GM19467 (cell line): ENCODE results near the gene TMPRSS9.

Experiments used
- ATAC-seq: cut with Tn5 transposase; IDR thresholded peaks from one replicate; pipeline ENCODE4 v1.9.1; 2021; ENCODE audit warnings: mild to moderate bottlenecking, moderate library complexity; ENCODE audit not compliant: unreplicated experiment

TMPRSS9 gene

DNA sequence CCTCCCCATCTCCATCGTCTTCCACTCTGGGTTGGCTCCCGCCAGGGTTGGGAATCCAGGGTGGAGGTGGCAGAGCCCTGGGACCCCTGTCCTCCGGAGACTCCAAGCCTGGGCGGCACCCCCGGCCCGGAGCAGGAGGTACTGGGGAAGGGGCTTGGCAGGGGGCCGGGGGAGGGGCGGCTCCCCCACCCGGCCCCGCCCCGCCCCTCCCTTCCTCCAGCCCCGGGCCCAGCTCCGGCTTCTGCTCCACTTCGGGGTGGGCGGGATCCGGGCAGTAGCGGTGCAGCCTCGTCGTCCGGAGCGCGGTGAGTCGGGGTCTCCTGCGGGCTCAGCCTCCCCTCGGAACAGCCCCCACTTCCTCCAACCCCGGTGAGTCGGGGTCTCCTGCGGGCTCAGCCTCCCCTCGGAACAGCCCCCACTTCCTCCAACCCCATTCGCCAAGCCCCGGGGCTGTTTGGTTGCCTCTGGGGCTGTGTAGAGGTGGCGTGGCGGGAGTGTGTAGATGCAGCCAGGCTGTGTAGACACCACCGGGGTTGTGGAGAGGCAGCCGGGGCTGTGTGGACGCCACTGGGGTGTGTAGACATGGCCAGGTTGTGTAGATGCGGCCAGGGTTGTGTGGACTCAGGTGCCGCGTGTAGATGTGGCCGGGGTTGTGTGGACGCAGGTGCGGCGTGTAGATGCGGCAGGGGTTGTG, at the start of gene TMPRSS9:
Gene TMPRSS9, plus strand, starts transcription at position 274 of the 694 bp plus-strand sequence. CDS start 29,521 bp downstream, outside the sequence.
- ATAC-seq: no peak

- ATAC-seq: no peak
These were observed 49.0 kb upstream of the TMPRSS9 start for GRCh38 chr19:2311093-2311492.

- no peak for ATAC-seq
These were observed 47.1 kb upstream of the TMPRSS9 start for GRCh38 chr19:2312820-2313501.

- ATAC-seq: no peak
These were observed 44.8 kb upstream of the TMPRSS9 start for GRCh38 chr19:2315121-2315817.

DNA sequence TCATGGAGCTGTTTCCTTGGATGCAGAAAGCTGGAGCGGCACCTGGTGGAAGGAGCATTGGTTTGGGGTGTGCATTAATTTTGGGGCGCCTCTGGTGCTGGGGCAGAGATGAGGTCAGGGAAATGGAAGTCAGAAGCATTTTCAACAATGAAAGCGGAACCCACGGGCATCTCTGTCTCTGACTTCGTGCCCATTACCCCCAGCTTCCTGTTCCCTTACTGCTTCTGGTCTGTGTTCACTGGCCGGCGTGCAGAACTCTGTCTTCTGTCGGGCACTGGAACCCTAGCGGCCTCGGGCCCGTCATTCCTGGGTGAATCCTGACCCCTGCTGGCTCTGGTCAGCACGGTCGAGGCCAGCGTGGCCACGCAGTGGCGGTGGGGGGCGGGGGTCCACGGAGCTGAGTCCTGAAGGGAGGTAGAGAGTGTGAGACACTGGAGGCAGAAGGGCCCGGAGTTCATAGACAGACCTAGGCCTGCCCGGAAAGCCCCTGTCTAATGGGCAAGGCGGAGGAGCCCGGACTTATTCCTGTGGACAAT, 44.2 kb upstream of the TMPRSS9 start:
- no peak for ATAC-seq

DNA sequence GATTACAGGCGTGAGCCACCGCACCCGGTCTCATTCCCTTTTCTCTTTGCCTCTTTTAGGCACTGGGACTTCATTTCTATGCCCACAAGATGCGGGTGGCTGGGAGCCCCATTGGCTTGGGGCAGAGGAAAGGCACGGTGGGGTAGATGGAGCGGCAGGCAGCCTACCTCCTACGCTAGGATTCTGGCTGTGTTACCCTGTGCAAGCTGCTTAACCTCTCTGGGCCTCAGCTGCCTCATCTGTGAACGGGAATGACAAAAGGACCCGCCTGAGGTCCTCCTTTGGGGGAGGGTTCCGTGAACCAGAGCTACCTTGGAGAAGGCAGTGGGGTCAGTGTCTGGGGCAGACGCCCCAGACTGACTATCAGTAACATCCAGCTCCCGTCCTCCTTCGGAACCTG, 42.8 kb upstream of the TMPRSS9 start:
- no peak for ATAC-seq

GRCh38 chr19:2317756-2318155, 42.3 kb upstream of the TMPRSS9 start:
- ATAC-seq: no peak

DNA sequence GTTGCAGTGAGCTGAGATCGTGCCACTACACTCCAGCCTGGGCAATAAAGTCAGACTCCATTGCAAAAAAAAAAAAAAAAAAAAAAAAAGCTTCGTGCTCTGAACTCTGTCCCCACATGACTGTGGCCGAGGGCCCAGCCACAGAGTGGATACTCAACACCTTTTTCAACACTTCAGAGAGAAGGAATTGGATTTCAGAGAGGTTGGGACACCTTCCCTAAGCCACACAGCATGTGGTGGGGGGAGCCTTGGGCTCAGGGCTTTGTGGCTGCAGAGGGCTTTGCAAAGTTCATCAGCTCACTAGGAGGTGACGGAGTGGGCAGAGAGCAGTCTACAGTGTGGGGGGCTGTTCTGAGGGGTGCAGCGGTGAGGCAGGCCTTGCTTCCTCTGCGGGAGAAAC, 41.1 kb upstream of the TMPRSS9 start:
- ATAC-seq: no peak

- no peak for ATAC-seq
These were observed 40.5 kb upstream of the TMPRSS9 start for GRCh38 chr19:2319551-2319950.

- ATAC-seq: no peak
These were observed 40.0 kb upstream of the TMPRSS9 start for GRCh38 chr19:2320049-2320448.

- ATAC-seq: no peak
These were observed 39.1 kb upstream of the TMPRSS9 start for GRCh38 chr19:2320939-2321338.

DNA sequence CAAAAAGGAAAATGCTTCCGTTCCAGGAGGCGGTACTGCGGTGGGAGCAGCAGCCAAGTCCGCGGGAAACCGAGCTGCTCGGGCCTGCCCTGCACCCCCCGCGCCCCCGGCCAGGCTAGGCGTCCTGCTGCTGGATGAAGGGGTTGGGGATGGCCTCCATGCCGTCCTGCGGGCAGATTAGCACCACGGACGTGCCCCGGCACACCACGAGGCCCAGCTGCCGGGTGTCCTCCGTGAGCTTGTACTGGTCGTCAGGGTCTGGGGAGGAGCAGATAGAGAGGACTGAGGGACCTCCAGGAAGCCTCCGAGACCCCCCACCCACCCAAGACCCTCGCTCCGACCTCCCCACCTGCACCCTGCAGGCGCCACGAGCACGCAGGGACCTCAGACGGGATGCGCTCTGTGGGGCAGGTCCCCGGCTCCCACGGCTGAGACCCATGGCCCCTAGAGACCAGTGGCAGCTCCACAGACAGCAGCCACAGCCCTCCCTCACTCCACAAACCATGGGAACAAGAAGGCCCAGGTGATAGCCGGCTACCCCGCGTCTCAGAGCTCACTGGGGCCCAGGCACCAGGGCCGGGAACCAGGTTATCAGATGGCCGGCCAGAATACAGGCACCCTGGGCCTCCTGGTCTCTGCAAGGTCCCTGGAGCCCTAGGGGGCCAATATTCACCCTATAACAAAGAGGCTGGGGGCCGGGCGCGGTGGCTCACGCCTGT, 38.3 kb upstream of the TMPRSS9 start:
- ATAC-seq: no peak

DNA sequence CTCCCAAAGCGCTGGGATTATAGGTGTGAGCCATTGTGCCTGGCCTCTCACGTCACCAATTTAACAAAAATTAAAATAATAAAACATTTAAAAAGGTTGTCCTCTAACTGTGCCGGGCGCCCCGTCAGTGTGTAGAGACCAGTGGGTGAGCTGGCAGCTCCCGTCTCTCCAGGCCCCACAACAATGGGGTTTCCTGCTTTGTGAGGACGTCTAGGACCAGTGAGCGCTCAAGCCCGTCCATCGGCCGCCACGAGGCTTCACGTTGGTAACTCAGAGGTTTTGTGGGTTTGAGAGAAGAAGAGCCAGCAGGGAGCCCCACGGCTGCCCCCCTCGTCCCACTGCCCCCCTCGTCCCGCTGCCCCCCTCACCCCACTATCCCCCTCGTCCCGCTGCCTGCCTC, 36.4 kb upstream of the TMPRSS9 start:
- no peak for ATAC-seq

GRCh38 chr19:2324220-2324948, 35.7 kb upstream of the TMPRSS9 start:
- no peak for ATAC-seq

DNA sequence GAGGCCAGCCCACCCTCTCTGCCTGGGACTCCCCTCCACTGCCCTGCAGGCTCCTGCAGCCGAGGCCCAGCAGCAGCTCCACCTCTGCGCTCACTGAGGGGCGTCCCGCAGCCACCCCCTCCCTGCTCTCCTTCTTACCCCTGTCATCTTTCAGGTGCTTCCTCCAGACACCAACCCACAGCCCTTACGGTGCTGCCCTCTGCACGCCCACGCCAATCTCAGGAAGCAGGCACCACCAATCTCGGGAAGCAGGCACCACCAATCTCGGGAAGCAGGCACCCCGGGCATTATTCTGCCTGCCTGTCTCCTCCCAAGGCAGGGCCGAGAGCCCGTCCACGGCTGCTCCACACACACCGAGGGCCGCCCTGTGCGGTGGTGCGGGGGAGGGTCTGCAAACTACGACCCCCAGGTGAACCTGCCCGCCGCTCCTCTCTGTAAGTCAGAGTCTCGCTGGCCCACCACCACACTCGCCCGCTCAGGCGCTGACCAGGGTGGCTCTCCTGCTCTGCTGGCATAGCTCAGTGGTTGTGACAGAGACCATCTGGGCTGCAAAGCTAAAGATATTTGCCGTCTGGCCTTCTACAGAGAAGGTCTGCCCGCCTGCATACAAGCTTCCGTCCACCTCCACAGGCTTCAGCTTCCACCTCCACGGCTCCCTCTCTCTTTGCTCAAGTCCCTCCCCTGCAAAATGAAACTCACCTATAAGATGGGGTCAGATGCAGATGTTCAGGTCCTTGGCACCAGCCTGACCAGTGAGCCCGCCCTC, 34.6 kb upstream of the TMPRSS9 start:
- ATAC-seq: no peak

GRCh38 chr19:2326699-2327360, 33.2 kb upstream of the TMPRSS9 start:
- no peak for ATAC-seq

DNA sequence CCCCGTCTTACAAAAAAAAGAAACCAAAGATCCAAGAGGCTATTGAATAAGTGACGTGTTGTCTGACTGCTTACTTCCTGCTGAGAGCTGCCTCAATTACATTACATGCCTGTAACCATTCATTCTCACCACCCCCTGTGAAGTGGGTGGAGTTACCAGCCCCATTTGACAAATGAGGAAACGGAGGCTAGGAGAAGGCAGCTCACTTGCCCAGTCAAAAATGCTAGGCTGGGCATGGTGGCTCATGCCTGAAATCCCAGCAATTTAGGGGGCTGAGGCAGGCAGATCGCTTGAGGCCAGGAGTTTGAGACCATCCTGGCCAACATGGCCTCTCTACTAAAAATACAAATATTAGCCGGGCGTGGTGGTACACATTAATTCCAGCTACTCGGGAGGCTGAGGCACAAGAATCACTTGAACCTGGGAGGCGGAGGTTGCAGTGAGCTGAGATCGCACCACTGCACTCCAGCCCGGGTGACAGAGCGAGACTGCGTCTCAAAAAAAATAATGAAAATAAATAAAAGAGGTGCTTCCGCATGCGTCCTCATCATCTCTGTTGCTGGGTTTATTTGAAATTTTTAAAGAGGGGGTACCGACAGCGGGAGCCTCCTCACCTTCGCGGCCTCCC, 32.2 kb upstream of the TMPRSS9 start:
- no peak for ATAC-seq

- ATAC-seq: peak; percentile 55
These were observed 31.5 kb upstream of the TMPRSS9 start, which contains the start of the genes LSM7 and SPPL2B for GRCh38 chr19:2328401-2329148. Gene LSM7 (minus strand): TSS chr19:2328586. CDS start chr19:2328566, 20 bp downstream. Gene SPPL2B (plus strand): TSS chr19:2328684. CDS start chr19:2328710, 26 bp downstream.
